ENCODE data around the gene IL6R. TPM values are rescaled to one million over a fixed set of nuclear protein-coding genes. Genes with fewer than 3 reads are reported as not detected.

Gene IL6R
- total RNA-seq, 3 donors from 2014 or later, result 23.6 to 26.8 (median 24.0) TPM

- intact Hi-C loops (cut with DNase I; ENCODE audit: low total_unique reads), result no loop called here
- Histone ChIP-seq H3K4me1 (no peaks in the 10 kb centered on the region), H3K27ac (no peak overlapping the region), H3K9me3 (no peaks in the 10 kb centered on the region), H3K4me3 (no peak overlapping the region), H3K36me3 (no peaks in the 10 kb centered on the region), H3K27me3 (no peaks in the 10 kb centered on the region)
- DNase-seq (ENCODE audit: low spot score in 2 of 2), result no peak
- TF ChIP-seq POLR2A (IDR thresholded peaks at IDR 0.05), result no peak
- TF ChIP-seq CTCF (IDR thresholded peaks at IDR 0.05), result no peak
- TF ChIP-seq POLR2AphosphoS5 (IDR thresholded peaks at IDR 0.05), result no peak
Measured at GRCh38 chr1:154440036-154440804, 35.1 kb downstream of the IL6R start.

GRCh38 chr1:154441241-154441888, 36.2 kb downstream of the IL6R start:
- H3K36me3 ChIP-seq, result no peaks in the 10 kb centered on the region
- H3K9me3 ChIP-seq, result no peaks in the 10 kb centered on the region
- no peak overlapping the region for H3K27ac ChIP-seq
- no peak for DNase-seq (ENCODE audit: low spot score in 2 of 2)
- H3K4me1 ChIP-seq, result no peaks in the 10 kb centered on the region
- no peak overlapping the region for H3K4me3 ChIP-seq
- intact Hi-C loops (cut with DNase I; ENCODE audit: low total_unique reads), result no loop called here
- TF ChIP-seq CTCF (IDR thresholded peaks at IDR 0.05) (no peak), POLR2A (IDR thresholded peaks at IDR 0.05) (no peak), POLR2AphosphoS5 (IDR thresholded peaks at IDR 0.05) (no peak)
- no peaks in the 10 kb centered on the region for H3K27me3 ChIP-seq

GRCh38 chr1:154442006-154442740, 37.0 kb downstream of the IL6R start:
- H3K9me3 ChIP-seq, result no peaks in the 10 kb centered on the region
- H3K4me1 ChIP-seq, result no peaks in the 10 kb centered on the region
- H3K27me3 ChIP-seq, result no peaks in the 10 kb centered on the region
- no peak overlapping the region for H3K27ac ChIP-seq
- DNase-seq (ENCODE audit: low spot score in 2 of 2), result no peak
- TF ChIP-seq CTCF (IDR thresholded peaks at IDR 0.05) (no peak), POLR2A (IDR thresholded peaks at IDR 0.05) (no peak), POLR2AphosphoS5 (IDR thresholded peaks at IDR 0.05) (no peak)
- intact Hi-C loops (cut with DNase I; ENCODE audit: low total_unique reads), result no loop called here
- H3K36me3 ChIP-seq, result no peaks in the 10 kb centered on the region
- H3K4me3 ChIP-seq, result no peak overlapping the region

GRCh38 chr1:154443274-154444013, 38.3 kb downstream of the IL6R start:
- Histone ChIP-seq H3K9me3 (no peaks in the 10 kb centered on the region), H3K27ac (no peak overlapping the region), H3K36me3 (no peaks in the 10 kb centered on the region), H3K4me1 (no peaks in the 10 kb centered on the region), H3K4me3 (no peak overlapping the region), H3K27me3 (no peaks in the 10 kb centered on the region)
- DNase-seq (ENCODE audit: low spot score in 2 of 2), result no peak
- TF ChIP-seq POLR2A (IDR thresholded peaks at IDR 0.05) (no peak), POLR2AphosphoS5 (IDR thresholded peaks at IDR 0.05) (no peak), CTCF (IDR thresholded peaks at IDR 0.05) (no peak)
- intact Hi-C loops (cut with DNase I; ENCODE audit: low total_unique reads), result no loop called here
